HL-60 (cell line): ENCODE measurements around the gene DIPK1A.

Source experiments
- DNase-seq, 2 experiments: peaks; one replicate each; pipeline ENCODE4 v3.0.0-alpha.2; 2010 to 2020; ENCODE audit warnings: low read depth in 1 of 2, low spot score in 1 of 2
- H3K27ac ChIP-seq: fragments of 250-450 bp; sonication (Bioruptor Pico); replicated peaks from 2 replicates; pipeline ENCODE4 v1.5.1; 2020; ENCODE audit warnings: mild to moderate bottlenecking, moderate library complexity
- H3K27me3 ChIP-seq: fragments of 250-450 bp; sonication (Bioruptor Pico); 2 replicates; pipeline ENCODE4 v1.5.1; 2021; ENCODE audit warnings: mild to moderate bottlenecking, moderate library complexity; ENCODE audit not compliant: insufficient read depth, poor library complexity, severe bottlenecking
- H3K4me3 ChIP-seq: replicated peaks from 2 replicates; pipeline ENCODE4 v1.5.1; 2011; ENCODE audit warnings: mild to moderate bottlenecking, control low read depth, low read length; ENCODE audit not compliant: insufficient read depth
- GABPA ChIP-seq: IDR thresholded peaks from 2 replicates; pipeline ENCODE4 v1.6.1; 2012; ENCODE audit warnings: low read depth
- POLR2AphosphoS5 ChIP-seq: IDR thresholded peaks from 2 replicates; pipeline ENCODE4 v1.6.1; 2012; ENCODE audit warnings: low read depth
- SPI1 ChIP-seq: IDR thresholded peaks from 2 replicates; pipeline ENCODE4 v1.6.1; 2012; ENCODE audit warnings: low read depth, mild to moderate bottlenecking, borderline replicate concordance
- TF ChIP-seq, protein P1 (sequence below): IDR thresholded peaks from 2 replicates; pipeline ENCODE4 v1.6.1; 2012; ENCODE audit warnings: low read depth; ENCODE audit not compliant: insufficient replicate concordance
- TF ChIP-seq, protein P2 (sequence below): IDR thresholded peaks from one replicate; pipeline ENCODE4 v1.5.1; 2011; ENCODE audit warnings: low read length, control low read depth, inconsistent platforms; ENCODE audit not compliant: insufficient read depth

Gene DIPK1A

DNA sequence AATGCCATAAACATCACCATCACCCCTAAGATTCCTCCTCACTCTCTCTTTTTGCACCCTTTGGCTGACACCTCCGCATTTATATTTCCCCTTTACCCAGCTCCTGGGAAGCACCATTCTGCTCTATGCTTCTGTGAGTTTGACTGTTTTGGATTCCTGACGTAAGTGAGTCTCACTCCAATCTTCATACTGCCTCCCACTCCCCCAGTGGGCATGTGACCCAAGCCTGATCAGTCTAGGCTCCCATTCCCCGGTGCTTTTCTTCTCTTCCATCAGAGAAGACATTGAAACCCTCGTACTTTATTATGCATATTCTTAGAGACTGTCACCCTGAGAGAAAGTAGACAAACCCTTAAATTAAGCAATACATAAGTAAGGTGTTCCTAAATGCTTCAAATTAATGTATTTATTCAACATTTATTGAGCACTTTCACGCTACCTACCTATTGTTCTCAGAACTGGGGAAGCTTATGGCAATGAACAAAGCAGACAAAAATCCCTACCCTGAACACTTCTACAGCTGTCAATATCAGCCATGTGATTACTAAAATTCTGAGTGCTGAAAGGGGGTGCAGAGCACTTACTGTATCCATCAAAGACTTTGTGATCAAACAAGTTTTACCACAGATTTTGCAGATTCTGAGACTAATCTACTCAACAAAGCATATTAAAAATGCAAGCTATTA, 43.4 kb upstream of the DIPK1A start:
- TF ChIP-seq, protein P1, sequence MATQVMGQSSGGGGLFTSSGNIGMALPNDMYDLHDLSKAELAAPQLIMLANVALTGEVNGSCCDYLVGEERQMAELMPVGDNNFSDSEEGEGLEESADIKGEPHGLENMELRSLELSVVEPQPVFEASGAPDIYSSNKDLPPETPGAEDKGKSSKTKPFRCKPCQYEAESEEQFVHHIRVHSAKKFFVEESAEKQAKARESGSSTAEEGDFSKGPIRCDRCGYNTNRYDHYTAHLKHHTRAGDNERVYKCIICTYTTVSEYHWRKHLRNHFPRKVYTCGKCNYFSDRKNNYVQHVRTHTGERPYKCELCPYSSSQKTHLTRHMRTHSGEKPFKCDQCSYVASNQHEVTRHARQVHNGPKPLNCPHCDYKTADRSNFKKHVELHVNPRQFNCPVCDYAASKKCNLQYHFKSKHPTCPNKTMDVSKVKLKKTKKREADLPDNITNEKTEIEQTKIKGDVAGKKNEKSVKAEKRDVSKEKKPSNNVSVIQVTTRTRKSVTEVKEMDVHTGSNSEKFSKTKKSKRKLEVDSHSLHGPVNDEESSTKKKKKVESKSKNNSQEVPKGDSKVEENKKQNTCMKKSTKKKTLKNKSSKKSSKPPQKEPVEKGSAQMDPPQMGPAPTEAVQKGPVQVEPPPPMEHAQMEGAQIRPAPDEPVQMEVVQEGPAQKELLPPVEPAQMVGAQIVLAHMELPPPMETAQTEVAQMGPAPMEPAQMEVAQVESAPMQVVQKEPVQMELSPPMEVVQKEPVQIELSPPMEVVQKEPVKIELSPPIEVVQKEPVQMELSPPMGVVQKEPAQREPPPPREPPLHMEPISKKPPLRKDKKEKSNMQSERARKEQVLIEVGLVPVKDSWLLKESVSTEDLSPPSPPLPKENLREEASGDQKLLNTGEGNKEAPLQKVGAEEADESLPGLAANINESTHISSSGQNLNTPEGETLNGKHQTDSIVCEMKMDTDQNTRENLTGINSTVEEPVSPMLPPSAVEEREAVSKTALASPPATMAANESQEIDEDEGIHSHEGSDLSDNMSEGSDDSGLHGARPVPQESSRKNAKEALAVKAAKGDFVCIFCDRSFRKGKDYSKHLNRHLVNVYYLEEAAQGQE = no peak
- Histone ChIP-seq H3K27me3 (peaks cover 3% of the 10 kb centered on the region), H3K27ac (no peak overlapping the region), H3K4me3 (no peak overlapping the region)
- no peak for DNase-seq

DNA sequence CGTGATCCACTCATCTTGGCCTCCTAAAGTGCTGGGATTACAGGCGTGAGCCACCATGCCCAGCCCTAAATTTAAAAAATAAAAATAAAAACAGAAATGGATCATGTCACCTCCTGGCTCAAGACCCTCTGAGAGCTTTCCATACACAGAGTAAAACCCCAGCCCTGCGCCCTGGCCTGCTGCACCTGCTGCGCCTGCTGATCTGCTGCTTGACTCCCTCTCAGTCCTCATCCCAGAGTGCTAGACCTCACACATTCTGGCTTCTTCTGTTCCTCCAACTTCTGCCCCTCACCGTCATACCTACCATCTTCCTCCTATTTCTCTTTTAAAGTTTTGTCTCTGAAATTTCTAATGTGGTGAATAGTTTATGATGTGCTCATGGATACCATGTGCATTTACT, 42.7 kb upstream of the DIPK1A start:
- no peak overlapping the region for H3K4me3 ChIP-seq
- peaks cover 3% of the 10 kb centered on the region for H3K27me3 ChIP-seq
- H3K27ac ChIP-seq = no peak overlapping the region
- TF ChIP-seq, protein P1 = no peak
- TF ChIP-seq GABPA (no peak), SPI1 (no peak), POLR2AphosphoS5 (no peak)
- TF ChIP-seq, protein P2, sequence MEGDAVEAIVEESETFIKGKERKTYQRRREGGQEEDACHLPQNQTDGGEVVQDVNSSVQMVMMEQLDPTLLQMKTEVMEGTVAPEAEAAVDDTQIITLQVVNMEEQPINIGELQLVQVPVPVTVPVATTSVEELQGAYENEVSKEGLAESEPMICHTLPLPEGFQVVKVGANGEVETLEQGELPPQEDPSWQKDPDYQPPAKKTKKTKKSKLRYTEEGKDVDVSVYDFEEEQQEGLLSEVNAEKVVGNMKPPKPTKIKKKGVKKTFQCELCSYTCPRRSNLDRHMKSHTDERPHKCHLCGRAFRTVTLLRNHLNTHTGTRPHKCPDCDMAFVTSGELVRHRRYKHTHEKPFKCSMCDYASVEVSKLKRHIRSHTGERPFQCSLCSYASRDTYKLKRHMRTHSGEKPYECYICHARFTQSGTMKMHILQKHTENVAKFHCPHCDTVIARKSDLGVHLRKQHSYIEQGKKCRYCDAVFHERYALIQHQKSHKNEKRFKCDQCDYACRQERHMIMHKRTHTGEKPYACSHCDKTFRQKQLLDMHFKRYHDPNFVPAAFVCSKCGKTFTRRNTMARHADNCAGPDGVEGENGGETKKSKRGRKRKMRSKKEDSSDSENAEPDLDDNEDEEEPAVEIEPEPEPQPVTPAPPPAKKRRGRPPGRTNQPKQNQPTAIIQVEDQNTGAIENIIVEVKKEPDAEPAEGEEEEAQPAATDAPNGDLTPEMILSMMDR = no peak
- DNase-seq = no peak

DNA sequence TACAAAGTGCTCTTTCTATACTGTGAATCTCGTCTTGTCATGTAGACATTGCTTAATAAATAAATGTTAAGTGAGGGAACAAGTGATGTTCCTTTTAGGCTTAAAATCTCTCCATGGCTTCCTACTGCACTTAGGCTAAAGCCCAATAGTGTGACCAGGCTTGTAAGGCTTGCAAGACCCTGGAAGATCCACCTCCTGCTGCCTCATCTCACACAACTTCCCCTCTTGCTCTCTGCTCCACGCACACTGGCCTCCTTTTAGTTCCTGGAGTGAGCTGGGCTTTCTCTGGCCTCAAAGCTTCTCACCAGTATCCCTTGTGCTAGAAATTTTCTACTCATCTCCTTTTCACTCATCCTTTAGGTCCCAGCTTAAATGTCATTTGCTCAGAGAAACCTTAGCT, 41.5 kb upstream of the DIPK1A start:
- H3K4me3 ChIP-seq = no peak overlapping the region
- TF ChIP-seq POLR2AphosphoS5 (no peak), GABPA (no peak), SPI1 (no peak)
- TF ChIP-seq, protein P1 = no peak
- TF ChIP-seq, protein P2 = no peak
- DNase-seq = no peak
- H3K27me3 ChIP-seq = peaks cover 3% of the 10 kb centered on the region
- H3K27ac ChIP-seq = no peak overlapping the region
